Measurements from ENCODE around the gene OAS1.

The OAS1 gene

DNA sequence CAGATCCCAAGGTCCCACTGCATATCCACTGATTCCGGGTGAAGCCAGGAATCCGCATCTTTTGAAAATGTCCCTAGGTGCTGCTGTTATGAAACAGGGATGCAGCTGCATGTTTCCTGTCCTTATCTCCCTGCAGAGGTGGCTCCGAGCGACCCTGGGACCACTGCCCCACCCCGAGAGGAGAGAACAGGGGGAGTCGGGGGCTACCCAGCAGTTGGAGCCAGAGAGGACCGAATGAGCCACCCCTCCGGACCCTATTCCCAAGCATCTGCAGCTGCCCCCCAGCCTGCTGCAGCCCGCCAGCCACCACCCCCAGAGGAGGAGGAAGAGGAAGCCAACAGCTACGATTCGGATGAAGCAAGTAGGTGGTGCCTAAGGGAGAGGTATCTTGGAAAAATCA lies 30.3 kb upstream of the OAS1 start:
- no peak overlapping the region for H3K4me2 ChIP-seq (ENCODE audit: low read length)
- H4K20me1 ChIP-seq (ENCODE audit: control insufficient read depth, insufficient read depth, low read depth, low read length): no peaks in the 10 kb centered on the region
- no peak overlapping the region for H3K27ac ChIP-seq (ENCODE audit: low read depth, low read length)
- no peaks in the 10 kb centered on the region for H3F3A ChIP-seq (ENCODE audit: control insufficient read depth, insufficient read depth)
- no peaks in the 10 kb centered on the region for H3K79me2 ChIP-seq (ENCODE audit: control insufficient read depth, low read length)
- no peaks in the 10 kb centered on the region for H3K4me1 ChIP-seq (ENCODE audit: control insufficient read depth, low read length)
- TF ChIP-seq, protein P1, sequence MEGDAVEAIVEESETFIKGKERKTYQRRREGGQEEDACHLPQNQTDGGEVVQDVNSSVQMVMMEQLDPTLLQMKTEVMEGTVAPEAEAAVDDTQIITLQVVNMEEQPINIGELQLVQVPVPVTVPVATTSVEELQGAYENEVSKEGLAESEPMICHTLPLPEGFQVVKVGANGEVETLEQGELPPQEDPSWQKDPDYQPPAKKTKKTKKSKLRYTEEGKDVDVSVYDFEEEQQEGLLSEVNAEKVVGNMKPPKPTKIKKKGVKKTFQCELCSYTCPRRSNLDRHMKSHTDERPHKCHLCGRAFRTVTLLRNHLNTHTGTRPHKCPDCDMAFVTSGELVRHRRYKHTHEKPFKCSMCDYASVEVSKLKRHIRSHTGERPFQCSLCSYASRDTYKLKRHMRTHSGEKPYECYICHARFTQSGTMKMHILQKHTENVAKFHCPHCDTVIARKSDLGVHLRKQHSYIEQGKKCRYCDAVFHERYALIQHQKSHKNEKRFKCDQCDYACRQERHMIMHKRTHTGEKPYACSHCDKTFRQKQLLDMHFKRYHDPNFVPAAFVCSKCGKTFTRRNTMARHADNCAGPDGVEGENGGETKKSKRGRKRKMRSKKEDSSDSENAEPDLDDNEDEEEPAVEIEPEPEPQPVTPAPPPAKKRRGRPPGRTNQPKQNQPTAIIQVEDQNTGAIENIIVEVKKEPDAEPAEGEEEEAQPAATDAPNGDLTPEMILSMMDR (IDR thresholded peaks at IDR 0.05; ENCODE audit: low read depth, low read length, poor library complexity, severe bottlenecking): no peak
- no peak for TF ChIP-seq EZH2phosphoT487 (IDR thresholded peaks at IDR 0.05; ENCODE audit: borderline replicate concordance, low read length)
- H3K9me3 ChIP-seq (ENCODE audit: control insufficient read depth, insufficient read depth, low read length): no peaks in the 10 kb centered on the region
- no peak overlapping the region for H3K4me3 ChIP-seq (ENCODE audit: low read length)
- no peaks in the 10 kb centered on the region for H3K36me3 ChIP-seq (ENCODE audit: control insufficient read depth, low read length)
- peaks cover 67% of the 10 kb centered on the region for H3K27me3 ChIP-seq (ENCODE audit: control insufficient read depth, low read length)
- no peaks in the 10 kb centered on the region for H3K9me2 ChIP-seq (replicated peaks; ENCODE audit: control insufficient read depth, low read length)

DNA sequence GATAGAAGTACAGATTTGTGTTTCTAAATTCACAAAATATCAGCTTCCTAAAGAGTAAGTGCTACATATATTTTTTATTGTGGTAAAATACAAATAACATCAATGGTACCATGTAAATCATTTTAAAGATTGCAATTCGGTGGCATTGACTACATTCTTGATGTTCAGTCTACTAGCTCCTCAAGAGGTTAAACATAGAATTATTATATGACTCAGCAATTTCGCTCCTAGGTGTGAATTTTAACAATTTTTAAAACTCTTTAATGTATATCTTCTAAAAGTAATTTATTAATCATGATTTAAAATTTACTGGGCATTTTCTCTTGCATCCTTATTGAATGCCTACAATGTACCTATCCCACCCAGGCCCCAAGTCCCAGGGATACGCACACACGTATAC lies 29.8 kb upstream of the OAS1 start:
- Histone ChIP-seq H3K4me1 (ENCODE audit: control insufficient read depth, low read length) (no peaks in the 10 kb centered on the region), H3K9me3 (ENCODE audit: control insufficient read depth, insufficient read depth, low read length) (no peaks in the 10 kb centered on the region), H3F3A (ENCODE audit: control insufficient read depth, insufficient read depth) (no peaks in the 10 kb centered on the region), H3K27ac (ENCODE audit: low read depth, low read length) (no peak overlapping the region), H3K79me2 (ENCODE audit: control insufficient read depth, low read length) (no peaks in the 10 kb centered on the region), H3K9me2 (replicated peaks; ENCODE audit: control insufficient read depth, low read length) (no peaks in the 10 kb centered on the region), H3K36me3 (ENCODE audit: control insufficient read depth, low read length) (no peaks in the 10 kb centered on the region), H4K20me1 (ENCODE audit: control insufficient read depth, insufficient read depth, low read depth, low read length) (no peaks in the 10 kb centered on the region), H3K4me3 (ENCODE audit: low read length) (no peak overlapping the region), H3K27me3 (ENCODE audit: control insufficient read depth, low read length) (peaks cover 65% of the 10 kb centered on the region), H3K4me2 (ENCODE audit: low read length) (no peak overlapping the region)
- TF ChIP-seq EZH2phosphoT487 (IDR thresholded peaks at IDR 0.05; ENCODE audit: borderline replicate concordance, low read length): no peak
- TF ChIP-seq, protein P1 (IDR thresholded peaks at IDR 0.05; ENCODE audit: low read depth, low read length, poor library complexity, severe bottlenecking): no peak

DNA sequence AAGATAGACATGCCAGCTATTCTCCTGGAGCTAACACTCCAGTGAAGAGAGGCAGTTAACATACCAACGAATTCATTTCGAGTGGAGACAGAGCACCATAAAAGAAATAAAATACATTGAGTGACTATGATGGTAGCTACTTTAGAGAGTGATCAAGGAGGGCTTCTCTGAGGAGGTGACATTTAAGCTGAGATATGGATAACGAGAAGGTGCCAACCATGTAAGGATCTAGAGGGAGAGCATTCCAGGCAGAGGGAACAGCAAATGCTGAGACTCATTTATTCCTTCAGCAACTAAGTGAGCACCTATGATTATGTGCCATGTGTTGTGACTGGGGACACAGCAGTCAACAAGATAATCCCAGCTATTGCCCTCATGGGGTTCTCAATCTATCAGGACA lies 28.3 kb upstream of the OAS1 start:
- no peak overlapping the region for H3K27ac ChIP-seq (ENCODE audit: low read depth, low read length)
- no peaks in the 10 kb centered on the region for H3K9me2 ChIP-seq (replicated peaks; ENCODE audit: control insufficient read depth, low read length)

More for the DNA sequence above, 28.3 kb upstream of the OAS1 start:
- Histone ChIP-seq H3K79me2 (ENCODE audit: control insufficient read depth, low read length) (no peaks in the 10 kb centered on the region), H3K27me3 (ENCODE audit: control insufficient read depth, low read length) (peaks cover 52% of the 10 kb centered on the region), H3K4me2 (ENCODE audit: low read length) (no peak overlapping the region), H3F3A (ENCODE audit: control insufficient read depth, insufficient read depth) (no peaks in the 10 kb centered on the region), H4K20me1 (ENCODE audit: control insufficient read depth, insufficient read depth, low read depth, low read length) (no peaks in the 10 kb centered on the region), H3K36me3 (ENCODE audit: control insufficient read depth, low read length) (no peaks in the 10 kb centered on the region), H3K4me3 (ENCODE audit: low read length) (no peak overlapping the region), H3K9me3 (ENCODE audit: control insufficient read depth, insufficient read depth, low read length) (no peaks in the 10 kb centered on the region), H3K4me1 (ENCODE audit: control insufficient read depth, low read length) (no peaks in the 10 kb centered on the region)
- TF ChIP-seq, protein P1 (IDR thresholded peaks at IDR 0.05; ENCODE audit: low read depth, low read length, poor library complexity, severe bottlenecking): no peak
- no peak for TF ChIP-seq EZH2phosphoT487 (IDR thresholded peaks at IDR 0.05; ENCODE audit: borderline replicate concordance, low read length)

Measured in DOHH2 (cell line).